ENCODE measurements around the gene NPIPB4. TPM values are rescaled to one million over a fixed set of nuclear protein-coding genes. Genes with fewer than 3 reads are reported as not detected.
A peak's percentile ranks its signal among the peaks of the same experiment; 100 is the strongest.
"Not testable (repeated sequence)": the region's sequence is repeated elsewhere in the genome, so short reads cannot be mapped to it uniquely, and the experiment has no call there.

Gene NPIPB4
- 629 and 780 TPM in 2 replicates for total RNA-seq (2013; cell fraction: nucleolus; rRNA removed)
- 17.7 and 21.0 TPM in 2 replicates for total RNA-seq (2014; rRNA removed)
- 41.2 and 47.0 TPM in 2 replicates for total RNA-seq (2014; rRNA removed; fragmentation: Illumina TruSeq; extraction: Trizol)
- total RNA-seq (2021) = 67.4 and 107 TPM in 2 replicates
- polyA plus RNA-seq (2011; ENCODE audit: low read depth) = 39.0 TPM
- polyA plus RNA-seq (2011; rRNA removed) = 124 and 130 TPM in 2 replicates
- 78.8 and 104 TPM in 2 replicates for polyA plus RNA-seq (2011; cell fraction: cytosol; rRNA removed)
- polyA plus RNA-seq (2011; cell fraction: nucleus; rRNA removed) = 259 and 305 TPM in 2 replicates
- polyA plus RNA-seq (2012) = 42.8 and 88.5 TPM in 2 replicates
- polyA plus RNA-seq (2014; fragmentation: Illumina TruSeq; extraction: Trizol) = 45.2 and 52.4 TPM in 2 replicates
- polyA plus RNA-seq (2014; fragmentation: Nextera tagmentation; extraction: Ambion mirVana) = 1 to 10 TPM; 1.3 to 2.5 TPM
- 38.8 and 40.0 TPM in 2 replicates for polyA plus RNA-seq (2014; rRNA removed)
- 10 to 100 TPM; 29.1 to 42.0 TPM for polyA plus RNA-seq (2016; fragmentation: Nextera tagmentation; extraction: Ambion mirVana)
- 198 and 223 TPM in 2 replicates for polyA minus RNA-seq (2011; rRNA and poly(A)+ RNA removed)
- 92.6 and 102 TPM in 2 replicates for polyA minus RNA-seq (2011; cell fraction: cytosol; rRNA and poly(A)+ RNA removed)
- polyA minus RNA-seq (2011; cell fraction: nucleus; rRNA and poly(A)+ RNA removed) = 220 and 302 TPM in 2 replicates
- Bru-seq, nascent RNA = percentile 63 among the genes with signal in this experiment
- percentile 86 among the genes with signal in this experiment for BruChase-seq, experiment 1, labeled RNA remaining after a 6-hour chase
- BruChase-seq, experiment 2, labeled RNA remaining after a 2-hour chase = percentile 79 among the genes with signal in this experiment
- long read RNA-seq, experiment 1, partial matches to known transcripts = 0 of 1 reads
- long read RNA-seq, experiment 1, other reads (novel, unspliced or antisense) = 1 of 1 reads
- long read RNA-seq, experiment 2, partial matches to known transcripts = 1 of 4 reads
- long read RNA-seq, experiment 2, other reads (novel, unspliced or antisense) = 3 of 4 reads

DNA sequence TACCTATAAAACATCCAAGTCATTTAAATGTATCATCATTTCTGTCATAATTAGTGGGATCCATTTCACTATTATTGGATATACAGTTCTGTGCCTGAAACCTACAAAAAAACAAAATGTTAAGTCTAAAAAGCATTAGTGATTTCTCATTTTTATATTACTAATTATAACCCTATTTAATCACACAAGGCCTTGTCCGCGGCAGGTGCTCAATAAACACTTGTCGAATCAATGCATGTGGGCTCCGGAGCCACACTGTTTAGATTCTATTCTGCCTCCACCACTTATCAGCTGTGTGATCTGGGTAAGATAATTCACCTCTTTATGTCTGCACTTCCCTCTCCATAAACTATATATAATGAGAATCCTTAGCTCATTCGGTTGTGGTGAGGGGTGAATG, at the start of gene NPIPB4:
NPIPB4 (minus strand) TSS at position 101 of the 400 bp plus-strand sequence. CDS start 378 bp downstream, outside the sequence.
- DNase-seq (ENCODE audit: low read depth, low spot score); H3K27ac ChIP-seq (ENCODE audit: control insufficient read depth, insufficient read depth); BruUV-seq (replicated peaks); FAIRE-seq; H3K36me3 ChIP-seq (ENCODE audit: control insufficient read depth in 2 of 2, insufficient read depth in 2 of 2, low read length in 1 of 2); H3K9ac ChIP-seq (ENCODE audit: control insufficient read depth, insufficient read depth, low read length); ATAC-seq; H3K4me3 ChIP-seq; H3K27me3 ChIP-seq (replicated peaks in 1 of 2; ENCODE audit: control insufficient read depth in 2 of 2, insufficient read depth in 2 of 2, low read length in 1 of 2); POLR2A ChIA-PET; SMC1A ChIA-PET (ENCODE audit: uncharacterized antibody, unreplicated experiment); H3K4me2 ChIP-seq (ENCODE audit: control insufficient read depth, insufficient read depth); H4K20me1 ChIP-seq (ENCODE audit: control insufficient read depth, insufficient read depth); H2AFZ ChIP-seq (ENCODE audit: control insufficient read depth, low read depth, low read length); intact Hi-C loops (cut with micrococcal nuclease; ENCODE audit: unreplicated experiment); H3K9me3 ChIP-seq (replicated peaks; ENCODE audit: control insufficient read depth, insufficient read depth, low read length); H3K79me2 ChIP-seq (ENCODE audit: control insufficient read depth, insufficient read depth, low read length); in situ Hi-C loops (cut with MboI); RAD21 ChIA-PET (ENCODE audit: unreplicated experiment); CTCF ChIA-PET; H3K4me1 ChIP-seq (ENCODE audit: control insufficient read depth, insufficient read depth, low read length): not testable (repeated sequence)
- WGBS (ENCODE audit: insufficient coverage, insufficient replicate concordance, low lambda C conversion rate, missing lambda C conversion rate) = no CpG with 5 or more reads among the region's 5 CpGs

DNA sequence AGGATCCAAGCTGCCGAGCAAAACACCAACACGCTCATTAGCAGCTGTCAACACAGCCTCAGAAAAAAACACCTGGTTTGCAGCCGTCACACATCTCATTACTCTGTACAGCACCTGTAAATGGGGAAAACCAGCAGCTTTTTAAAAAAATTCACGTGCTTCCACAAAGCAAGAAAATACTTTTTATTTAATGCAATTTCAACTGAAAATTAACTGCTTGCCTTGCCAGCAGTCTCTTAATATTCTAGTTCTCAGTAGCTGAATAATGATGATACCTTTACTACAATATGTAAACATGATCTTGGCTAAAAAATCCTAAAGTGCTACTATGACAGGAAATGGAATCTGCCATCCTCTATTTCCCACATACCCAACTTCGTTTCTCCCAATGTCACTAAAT, 41.4 kb upstream of the NPIPB4 start:
- H3K9ac ChIP-seq (ENCODE audit: control insufficient read depth, insufficient read depth, low read length); in situ Hi-C loops (cut with MboI); CTCF ChIA-PET; DNase-seq (ENCODE audit: low read depth, low spot score); H3K4me2 ChIP-seq (ENCODE audit: control insufficient read depth, insufficient read depth); ATAC-seq; RAD21 ChIA-PET (ENCODE audit: unreplicated experiment); H4K20me1 ChIP-seq (ENCODE audit: control insufficient read depth, insufficient read depth); BruUV-seq (replicated peaks); intact Hi-C loops (cut with micrococcal nuclease; ENCODE audit: unreplicated experiment); H3K9me3 ChIP-seq (replicated peaks; ENCODE audit: control insufficient read depth, insufficient read depth, low read length); H3K36me3 ChIP-seq (ENCODE audit: control insufficient read depth in 2 of 2, insufficient read depth in 2 of 2, low read length in 1 of 2); H3K4me3 ChIP-seq; H2AFZ ChIP-seq (ENCODE audit: control insufficient read depth, low read depth, low read length); H3K4me1 ChIP-seq (ENCODE audit: control insufficient read depth, insufficient read depth, low read length); H3K27ac ChIP-seq (ENCODE audit: control insufficient read depth, insufficient read depth); POLR2A ChIA-PET; FAIRE-seq; H3K79me2 ChIP-seq (ENCODE audit: control insufficient read depth, insufficient read depth, low read length); SMC1A ChIA-PET (ENCODE audit: uncharacterized antibody, unreplicated experiment); H3K27me3 ChIP-seq (replicated peaks in 1 of 2; ENCODE audit: control insufficient read depth in 2 of 2, insufficient read depth in 2 of 2, low read length in 1 of 2): not testable (repeated sequence)
- 27% methylated on average over 3 of the region's 5 CpGs for WGBS (ENCODE audit: insufficient coverage, insufficient replicate concordance, low lambda C conversion rate, missing lambda C conversion rate)
- TF ChIP-seq ATF7 (IDR thresholded peaks at IDR 0.05; ENCODE audit: low read depth) (peak; percentile 56), IKZF2 (IDR thresholded peaks at IDR 0.05) (peak in 1 of 2 experiments; percentile 18; a peak in 2 of 4 replicates), BHLHE40 (IDR thresholded peaks at IDR 0.05; ENCODE audit: borderline replicate concordance in 1 of 2, low read depth in 2 of 2, low read length in 1 of 2) (peak in 1 of 2 experiments; percentile 85; a peak in 2 of 4 replicates), MTA2 (IDR thresholded peaks at IDR 0.05; ENCODE audit: low read depth) (peak; percentile 82)
- TF ChIP-seq, protein P1, sequence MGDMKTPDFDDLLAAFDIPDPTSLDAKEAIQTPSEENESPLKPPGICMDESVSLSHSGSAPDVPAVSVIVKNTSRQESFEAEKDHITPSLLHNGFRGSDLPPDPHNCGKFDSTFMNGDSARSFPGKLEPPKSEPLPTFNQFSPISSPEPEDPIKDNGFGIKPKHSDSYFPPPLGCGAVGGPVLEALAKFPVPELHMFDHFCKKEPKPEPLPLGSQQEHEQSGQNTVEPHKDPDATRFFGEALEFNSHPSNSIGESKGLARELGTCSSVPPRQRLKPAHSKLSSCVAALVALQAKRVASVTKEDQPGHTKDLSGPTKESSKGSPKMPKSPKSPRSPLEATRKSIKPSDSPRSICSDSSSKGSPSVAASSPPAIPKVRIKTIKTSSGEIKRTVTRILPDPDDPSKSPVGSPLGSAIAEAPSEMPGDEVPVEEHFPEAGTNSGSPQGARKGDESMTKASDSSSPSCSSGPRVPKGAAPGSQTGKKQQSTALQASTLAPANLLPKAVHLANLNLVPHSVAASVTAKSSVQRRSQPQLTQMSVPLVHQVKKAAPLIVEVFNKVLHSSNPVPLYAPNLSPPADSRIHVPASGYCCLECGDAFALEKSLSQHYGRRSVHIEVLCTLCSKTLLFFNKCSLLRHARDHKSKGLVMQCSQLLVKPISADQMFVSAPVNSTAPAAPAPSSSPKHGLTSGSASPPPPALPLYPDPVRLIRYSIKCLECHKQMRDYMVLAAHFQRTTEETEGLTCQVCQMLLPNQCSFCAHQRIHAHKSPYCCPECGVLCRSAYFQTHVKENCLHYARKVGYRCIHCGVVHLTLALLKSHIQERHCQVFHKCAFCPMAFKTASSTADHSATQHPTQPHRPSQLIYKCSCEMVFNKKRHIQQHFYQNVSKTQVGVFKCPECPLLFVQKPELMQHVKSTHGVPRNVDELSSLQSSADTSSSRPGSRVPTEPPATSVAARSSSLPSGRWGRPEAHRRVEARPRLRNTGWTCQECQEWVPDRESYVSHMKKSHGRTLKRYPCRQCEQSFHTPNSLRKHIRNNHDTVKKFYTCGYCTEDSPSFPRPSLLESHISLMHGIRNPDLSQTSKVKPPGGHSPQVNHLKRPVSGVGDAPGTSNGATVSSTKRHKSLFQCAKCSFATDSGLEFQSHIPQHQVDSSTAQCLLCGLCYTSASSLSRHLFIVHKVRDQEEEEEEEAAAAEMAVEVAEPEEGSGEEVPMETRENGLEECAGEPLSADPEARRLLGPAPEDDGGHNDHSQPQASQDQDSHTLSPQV (IDR thresholded peaks at IDR 0.05) = peak; percentile 79; the same call in 1 of the 2 replicates
- TF ChIP-seq, protein P2, sequence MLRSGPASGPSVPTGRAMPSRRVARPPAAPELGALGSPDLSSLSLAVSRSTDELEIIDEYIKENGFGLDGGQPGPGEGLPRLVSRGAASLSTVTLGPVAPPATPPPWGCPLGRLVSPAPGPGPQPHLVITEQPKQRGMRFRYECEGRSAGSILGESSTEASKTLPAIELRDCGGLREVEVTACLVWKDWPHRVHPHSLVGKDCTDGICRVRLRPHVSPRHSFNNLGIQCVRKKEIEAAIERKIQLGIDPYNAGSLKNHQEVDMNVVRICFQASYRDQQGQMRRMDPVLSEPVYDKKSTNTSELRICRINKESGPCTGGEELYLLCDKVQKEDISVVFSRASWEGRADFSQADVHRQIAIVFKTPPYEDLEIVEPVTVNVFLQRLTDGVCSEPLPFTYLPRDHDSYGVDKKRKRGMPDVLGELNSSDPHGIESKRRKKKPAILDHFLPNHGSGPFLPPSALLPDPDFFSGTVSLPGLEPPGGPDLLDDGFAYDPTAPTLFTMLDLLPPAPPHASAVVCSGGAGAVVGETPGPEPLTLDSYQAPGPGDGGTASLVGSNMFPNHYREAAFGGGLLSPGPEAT (IDR thresholded peaks at IDR 0.05; ENCODE audit: low read depth) = peak; percentile 78; the same call in 1 of the 2 replicates
